ENCODE results near the gene SCAMP4. TPM values are rescaled to one million over a fixed set of nuclear protein-coding genes. Genes with fewer than 3 reads are reported as not detected.
A peak's percentile ranks its signal among the peaks of the same experiment; 100 is the strongest.

SCAMP4 gene
- total and polyA plus RNA-seq, 9 donors: 14.9 to 45.3 (median 31.7) TPM

- WGBS (ENCODE audit: insufficient coverage): 82% methylated on average over 12 of the region's 16 CpGs
- Histone ChIP-seq H3K36me3 (ENCODE audit: control insufficient read depth, insufficient read depth, low read length) (no peaks in the 10 kb centered on the region), H3K27me3 (ENCODE audit: control insufficient read depth, insufficient read depth, low read length) (no peaks in the 10 kb centered on the region), H3K9me3 (replicated peaks; ENCODE audit: control insufficient read depth, low read depth, low read length) (no peaks in the 10 kb centered on the region), H3K27ac (ENCODE audit: low read length) (peak overlapping the region; percentile 35), H3K4me1 (ENCODE audit: control insufficient read depth, insufficient read depth, low read length) (peaks cover 20% of the 10 kb centered on the region), H3K4me3 (ENCODE audit: low read length) (no peak overlapping the region)
- peak; percentile 63 for DNase-seq
Measured at GRCh38 chr19:1901940-1902404, 3.2 kb upstream of the SCAMP4 start.

DNA sequence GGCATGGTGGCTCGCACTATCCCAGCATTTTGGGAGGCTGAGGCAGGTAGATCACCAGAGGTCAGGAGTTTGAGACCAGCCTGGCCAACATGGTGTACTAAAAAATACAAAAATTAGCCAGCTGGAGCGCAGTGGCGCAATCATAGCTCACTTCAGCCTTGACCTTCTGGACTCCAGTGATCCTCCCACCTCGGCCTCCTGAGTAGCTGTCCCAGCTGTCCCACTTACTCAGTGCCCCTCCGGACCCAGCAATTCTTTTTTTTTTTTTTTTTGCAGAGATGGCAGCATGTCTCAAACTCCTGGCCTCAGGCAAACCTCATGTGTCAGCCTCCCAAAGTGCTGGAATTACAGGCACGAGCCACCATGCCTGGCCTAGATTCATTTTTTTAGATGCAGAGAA lies 2.3 kb upstream of the SCAMP4 start:
- H3K4me3 ChIP-seq (ENCODE audit: low read length): no peak overlapping the region
- 84% methylated on average over 5 of the region's 6 CpGs for WGBS (ENCODE audit: insufficient coverage)
- peaks cover 16% of the 10 kb centered on the region for H3K4me1 ChIP-seq (ENCODE audit: control insufficient read depth, insufficient read depth, low read length)
- no peaks in the 10 kb centered on the region for H3K27me3 ChIP-seq (ENCODE audit: control insufficient read depth, insufficient read depth, low read length)
- H3K36me3 ChIP-seq (ENCODE audit: control insufficient read depth, insufficient read depth, low read length): no peaks in the 10 kb centered on the region
- no peaks in the 10 kb centered on the region for H3K9me3 ChIP-seq (replicated peaks; ENCODE audit: control insufficient read depth, low read depth, low read length)
- no peak for DNase-seq
- peak overlapping the region; percentile 67 for H3K27ac ChIP-seq (ENCODE audit: low read length)

GRCh38 chr19:1904860-1905109 lies 414 bp upstream of the SCAMP4 start:
- no peaks in the 10 kb centered on the region for H3K9me3 ChIP-seq (replicated peaks; ENCODE audit: control insufficient read depth, low read depth, low read length)
- H3K27me3 ChIP-seq (ENCODE audit: control insufficient read depth, insufficient read depth, low read length): no peaks in the 10 kb centered on the region
- no peak for DNase-seq
- peaks cover 24% of the 10 kb centered on the region for H3K4me1 ChIP-seq (ENCODE audit: control insufficient read depth, insufficient read depth, low read length)
- H3K36me3 ChIP-seq (ENCODE audit: control insufficient read depth, insufficient read depth, low read length): peaks cover 3% of the 10 kb centered on the region
- peak overlapping the region; percentile 85 for H3K27ac ChIP-seq (ENCODE audit: low read length)
- WGBS (ENCODE audit: insufficient coverage): 41% methylated on average over 7 of the region's 8 CpGs
- H3K4me3 ChIP-seq (ENCODE audit: low read length): peak overlapping the region; percentile 2

DNA sequence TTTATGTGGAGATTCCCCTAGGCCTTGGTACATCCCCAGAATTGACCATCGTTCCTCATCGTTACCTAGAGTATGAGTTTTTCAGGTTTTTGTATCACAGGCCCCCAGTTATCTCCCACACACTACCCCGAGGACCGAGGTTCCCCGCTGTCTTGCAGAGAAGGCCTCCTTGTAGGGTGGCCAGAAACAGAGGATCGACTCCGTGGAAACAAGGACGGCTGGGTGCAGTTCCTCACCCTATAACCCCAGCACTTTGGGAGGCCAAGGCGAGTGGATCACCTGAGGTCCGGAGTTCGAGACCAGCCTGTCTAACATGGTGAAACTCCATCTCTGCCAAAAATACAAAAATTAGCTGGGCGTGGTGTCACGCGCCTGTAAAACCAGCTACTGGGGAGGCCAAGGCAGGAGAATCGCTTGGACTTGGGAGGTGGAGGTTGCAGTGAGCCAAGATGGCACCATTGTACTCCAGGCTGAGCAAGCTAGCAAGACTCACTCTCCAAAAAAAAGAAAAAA lies 720 bp downstream of the SCAMP4 start:
- H3K27me3 ChIP-seq (ENCODE audit: control insufficient read depth, insufficient read depth, low read length): no peaks in the 10 kb centered on the region
- H3K36me3 ChIP-seq (ENCODE audit: control insufficient read depth, insufficient read depth, low read length): peaks cover 3% of the 10 kb centered on the region
- H3K27ac ChIP-seq (ENCODE audit: low read length): peak overlapping the region; percentile 61
- no peaks in the 10 kb centered on the region for H3K9me3 ChIP-seq (replicated peaks; ENCODE audit: control insufficient read depth, low read depth, low read length)
- peak overlapping the region; percentile 69 for H3K4me3 ChIP-seq (ENCODE audit: low read length)
- 80% methylated on average over 1 of the region's 15 CpGs for WGBS (ENCODE audit: insufficient coverage)
- no peak for DNase-seq
- peaks cover 25% of the 10 kb centered on the region for H3K4me1 ChIP-seq (ENCODE audit: control insufficient read depth, insufficient read depth, low read length)

DNA sequence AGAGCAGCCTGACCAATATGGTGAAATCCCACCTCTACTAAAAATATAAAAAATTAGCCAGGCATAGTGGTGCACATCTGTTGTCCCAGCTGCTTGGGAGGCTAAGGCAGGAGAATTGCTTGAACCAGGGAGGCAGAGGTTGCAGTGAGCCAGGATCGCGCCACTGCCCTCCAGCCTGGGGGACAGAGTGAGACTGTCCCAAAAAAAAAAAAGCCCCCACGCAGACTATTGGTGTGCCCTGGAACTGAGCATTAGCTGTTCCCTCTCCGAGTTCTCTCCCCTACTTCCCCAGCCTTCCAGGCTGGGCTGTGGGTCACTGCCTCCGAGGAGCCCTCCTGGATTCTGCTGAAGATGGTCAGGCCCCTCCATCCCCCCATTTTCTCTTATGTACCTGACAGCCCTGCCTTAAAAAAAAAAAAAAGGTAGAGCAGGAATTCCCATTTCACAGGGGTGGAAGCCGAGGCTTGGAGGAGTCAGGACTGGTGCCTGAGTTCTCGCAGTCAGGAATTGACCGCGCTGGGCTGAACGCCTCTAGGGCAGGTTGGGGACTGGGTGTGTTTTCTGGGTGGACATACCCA lies 1.9 kb downstream of the SCAMP4 start:
- H3K9me3 ChIP-seq (replicated peaks; ENCODE audit: control insufficient read depth, low read depth, low read length): no peaks in the 10 kb centered on the region
- peaks cover 25% of the 10 kb centered on the region for H3K4me1 ChIP-seq (ENCODE audit: control insufficient read depth, insufficient read depth, low read length)

GRCh38 chr19:1907563-1908363 lies 2.6 kb downstream of the SCAMP4 start:
- H3K4me1 ChIP-seq (ENCODE audit: control insufficient read depth, insufficient read depth, low read length): peaks cover 25% of the 10 kb centered on the region
- no peaks in the 10 kb centered on the region for H3K9me3 ChIP-seq (replicated peaks; ENCODE audit: control insufficient read depth, low read depth, low read length)
- no peak for DNase-seq
- H3K4me3 ChIP-seq (ENCODE audit: low read length): no peak overlapping the region
- no peaks in the 10 kb centered on the region for H3K27me3 ChIP-seq (ENCODE audit: control insufficient read depth, insufficient read depth, low read length)
- peaks cover 3% of the 10 kb centered on the region for H3K36me3 ChIP-seq (ENCODE audit: control insufficient read depth, insufficient read depth, low read length)
- H3K27ac ChIP-seq (ENCODE audit: low read length): peak overlapping the region; percentile 13
- 79% methylated on average over 36 of the region's 43 CpGs for WGBS (ENCODE audit: insufficient coverage)

More for the DNA sequence above, 1.9 kb downstream of the SCAMP4 start:
- DNase-seq: no peak
- H3K27ac ChIP-seq (ENCODE audit: low read length): no peak overlapping the region
- peaks cover 3% of the 10 kb centered on the region for H3K36me3 ChIP-seq (ENCODE audit: control insufficient read depth, insufficient read depth, low read length)
- H3K4me3 ChIP-seq (ENCODE audit: low read length): no peak overlapping the region
- WGBS (ENCODE audit: insufficient coverage): 88% methylated on average over 8 of the region's 10 CpGs
- H3K27me3 ChIP-seq (ENCODE audit: control insufficient read depth, insufficient read depth, low read length): no peaks in the 10 kb centered on the region

GRCh38 chr19:1908364-1908678 lies 3.1 kb downstream of the SCAMP4 start:
- Histone ChIP-seq H3K9me3 (replicated peaks; ENCODE audit: control insufficient read depth, low read depth, low read length) (no peaks in the 10 kb centered on the region), H3K27ac (ENCODE audit: low read length) (no peak overlapping the region), H3K36me3 (ENCODE audit: control insufficient read depth, insufficient read depth, low read length) (peaks cover 8% of the 10 kb centered on the region), H3K4me1 (ENCODE audit: control insufficient read depth, insufficient read depth, low read length) (peaks cover 25% of the 10 kb centered on the region), H3K4me3 (ENCODE audit: low read length) (no peak overlapping the region), H3K27me3 (ENCODE audit: control insufficient read depth, insufficient read depth, low read length) (no peaks in the 10 kb centered on the region)
- WGBS (ENCODE audit: insufficient coverage): 89% methylated on average over 12 of the region's 13 CpGs
- no peak for DNase-seq

- H3K36me3 ChIP-seq (ENCODE audit: control insufficient read depth, insufficient read depth, low read length): peaks cover 15% of the 10 kb centered on the region
Measured at GRCh38 chr19:1909761-1910080, 4.5 kb downstream of the SCAMP4 start.

GRCh38 chr19:1910177-1910576 lies 5.0 kb downstream of the SCAMP4 start:
- no peaks in the 10 kb centered on the region for H3K9me3 ChIP-seq (replicated peaks; ENCODE audit: control insufficient read depth, low read depth, low read length)
- H3K36me3 ChIP-seq (ENCODE audit: control insufficient read depth, insufficient read depth, low read length): peaks cover 19% of the 10 kb centered on the region
- no peaks in the 10 kb centered on the region for H3K27me3 ChIP-seq (ENCODE audit: control insufficient read depth, insufficient read depth, low read length)
- H3K4me3 ChIP-seq (ENCODE audit: low read length): no peak overlapping the region
- no peak for DNase-seq
- 91% methylated on average over 6 of the region's 10 CpGs for WGBS (ENCODE audit: insufficient coverage)
- no peak overlapping the region for H3K27ac ChIP-seq (ENCODE audit: low read length)
- H3K4me1 ChIP-seq (ENCODE audit: control insufficient read depth, insufficient read depth, low read length): peaks cover 20% of the 10 kb centered on the region

More at GRCh38 chr19:1909761-1910080, 4.5 kb downstream of the SCAMP4 start:
- WGBS (ENCODE audit: insufficient coverage): 39% methylated on average over 6 of the region's 10 CpGs
- no peak for DNase-seq
- Histone ChIP-seq H3K4me3 (ENCODE audit: low read length) (no peak overlapping the region), H3K27me3 (ENCODE audit: control insufficient read depth, insufficient read depth, low read length) (no peaks in the 10 kb centered on the region), H3K27ac (ENCODE audit: low read length) (no peak overlapping the region), H3K9me3 (replicated peaks; ENCODE audit: control insufficient read depth, low read depth, low read length) (no peaks in the 10 kb centered on the region), H3K4me1 (ENCODE audit: control insufficient read depth, insufficient read depth, low read length) (peaks cover 22% of the 10 kb centered on the region)

DNA sequence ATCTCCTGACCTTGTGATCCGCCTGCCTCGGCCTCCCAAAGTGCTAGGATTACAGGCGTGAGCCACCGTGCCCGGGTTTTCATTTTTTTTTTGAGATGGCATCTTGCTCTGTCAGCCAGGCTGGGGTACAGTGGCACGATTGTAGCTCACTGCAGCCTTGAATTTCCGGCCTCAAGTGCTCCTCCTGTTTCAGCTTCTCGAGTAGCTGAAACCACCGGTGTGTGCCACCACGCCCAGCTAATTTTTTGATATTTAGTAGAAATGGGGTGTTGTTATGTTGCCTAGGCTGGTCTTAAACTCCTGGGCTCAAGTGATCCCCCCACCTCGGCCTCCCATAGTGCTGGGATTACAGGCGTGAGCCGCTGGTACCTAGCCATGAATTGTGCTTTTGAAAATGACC lies 5.9 kb downstream of the SCAMP4 start:
- H3K4me1 ChIP-seq (ENCODE audit: control insufficient read depth, insufficient read depth, low read length): peaks cover 16% of the 10 kb centered on the region
- peaks cover 21% of the 10 kb centered on the region for H3K36me3 ChIP-seq (ENCODE audit: control insufficient read depth, insufficient read depth, low read length)
- no peak overlapping the region for H3K27ac ChIP-seq (ENCODE audit: low read length)
- no peaks in the 10 kb centered on the region for H3K27me3 ChIP-seq (ENCODE audit: control insufficient read depth, insufficient read depth, low read length)
- H3K9me3 ChIP-seq (replicated peaks; ENCODE audit: control insufficient read depth, low read depth, low read length): no peaks in the 10 kb centered on the region
- no peak overlapping the region for H3K4me3 ChIP-seq (ENCODE audit: low read length)
- no peak for DNase-seq
- 93% methylated on average over 10 of the region's 13 CpGs for WGBS (ENCODE audit: insufficient coverage)
